Calu3 (cell line): ENCODE results near the gene EIF4G2. TPM values are rescaled to one million over a fixed set of nuclear protein-coding genes. Genes with fewer than 3 reads are reported as not detected.

Experiments
- BruUV-seq: library from RNA; stranded (reverse); fragments of 400-500 nt; replicated peaks from 2 replicates; lab custom pipeline; 2021; lab: Mats Ljungman, UMichigan
- CTCF ChIA-PET: fragments of 300-600 bp; sonication (Branson Sonifier 250); formaldehyde crosslinking; loops from one replicate; lab custom pipeline; 2022; ENCODE audit warnings: antibody characterized with exemption; lab: Charles Lee
- DNase-seq: peaks from one replicate; pipeline ENCODE4 v3.0.0; 2022
- H3K27ac Mint-ChIP-seq: one replicate; pipeline ENCODE4 v1.8.0; 2022; ENCODE audit warnings: mixed read lengths; ENCODE audit not compliant: unreplicated experiment
- H3K27me3 Mint-ChIP-seq: one replicate; pipeline ENCODE4 v1.8.0; 2022; ENCODE audit warnings: mixed read lengths; ENCODE audit not compliant: unreplicated experiment
- H3K36me3 Mint-ChIP-seq: one replicate; pipeline ENCODE4 v1.8.0; 2022; ENCODE audit warnings: mild to moderate bottlenecking, moderate library complexity, mixed read lengths; ENCODE audit not compliant: insufficient read depth, unreplicated experiment
- H3K4me1 Mint-ChIP-seq: one replicate; pipeline ENCODE4 v1.8.0; 2022; ENCODE audit warnings: mild to moderate bottlenecking, low read depth, mixed read lengths; ENCODE audit not compliant: unreplicated experiment
- H3K4me3 Mint-ChIP-seq: one replicate; pipeline ENCODE4 v1.8.0; 2022; ENCODE audit warnings: mild to moderate bottlenecking, low read depth, moderate library complexity, mixed read lengths; ENCODE audit not compliant: unreplicated experiment
- H3K9me3 Mint-ChIP-seq: one replicate; pipeline ENCODE4 v1.8.0; 2022; ENCODE audit warnings: low read depth, mixed read lengths; ENCODE audit not compliant: unreplicated experiment
- CTCF ChIP-seq: fragments of 200-600 bp; IDR thresholded peaks from one replicate; pipeline ENCODE4 v1.8.0; 2022; ENCODE audit warnings: antibody characterized with exemption; ENCODE audit not compliant: unreplicated experiment
- intact Hi-C: fragments of 100-400 bp; cut with micrococcal nuclease; formaldehyde crosslinking; loops from one replicate; pipeline ENCODE4 v1.10.0; 2022; ENCODE audit not compliant: unreplicated experiment
- total RNA-seq: library from RNA; stranded (reverse); gene quantifications from 2 replicates; pipeline ENCODE4 v1.2.3, GENCODE V29; 2022

EIF4G2 gene
- total RNA-seq, 1 experiment from 2014 or later: 772 TPM

GRCh38 chr11:10786451-10786850 is 22.3 kb downstream of the EIF4G2 start:
- Mint-ChIP-seq H3K4me1 (no peaks in the 10 kb centered on the region), H3K4me3 (no peak overlapping the region), H3K9me3 (no peaks in the 10 kb centered on the region), H3K27ac (no peak overlapping the region), H3K36me3 (no peaks in the 10 kb centered on the region), H3K27me3 (peaks cover 19% of the 10 kb centered on the region)
- no TSS peak for BruUV-seq
- DNase-seq: no peak
- TF ChIP-seq CTCF: no peak
- intact Hi-C loops: no loop called here
- CTCF ChIA-PET: interaction anchor here (0.6 kb wide), 1 partner anchor 71 kb away, joined by 3 read pairs; the partner anchor contains the start of gene ZBED5

- H3K4me1 Mint-ChIP-seq: no peaks in the 10 kb centered on the region
- no peaks in the 10 kb centered on the region for H3K9me3 Mint-ChIP-seq
- H3K27me3 Mint-ChIP-seq: peaks cover 19% of the 10 kb centered on the region
- peaks cover 1% of the 10 kb centered on the region for H3K36me3 Mint-ChIP-seq
- H3K27ac Mint-ChIP-seq: no peak overlapping the region
- DNase-seq: no peak
- no TSS peak for BruUV-seq
- H3K4me3 Mint-ChIP-seq: no peak overlapping the region
- no peak for TF ChIP-seq CTCF
- intact Hi-C loops: no loop called here
- CTCF ChIA-PET: interaction anchor here (1.5 kb wide), 1 partner anchor 8 kb away, joined by 3 read pairs; no protein-coding TSS in a partner anchor
Observed at GRCh38 chr11:10785146-10785474, 23.6 kb downstream of the EIF4G2 start.

- BruUV-seq: no TSS peak
- Mint-ChIP-seq H3K4me1 (no peaks in the 10 kb centered on the region), H3K27me3 (peaks cover 19% of the 10 kb centered on the region), H3K27ac (no peak overlapping the region), H3K36me3 (peaks cover 7% of the 10 kb centered on the region), H3K9me3 (no peaks in the 10 kb centered on the region), H3K4me3 (no peak overlapping the region)
- CTCF ChIA-PET: interaction anchor here (1.5 kb wide), 1 partner anchor 8 kb away, joined by 3 read pairs; no protein-coding TSS in a partner anchor
- DNase-seq: no peak
- intact Hi-C loops: no loop called here
- TF ChIP-seq CTCF: no peak
Observed at GRCh38 chr11:10784232-10785145, 24.2 kb downstream of the EIF4G2 start.

GRCh38 chr11:10780040-10780439 is 28.7 kb downstream of the EIF4G2 start:
- no TSS peak for BruUV-seq
- H3K27me3 Mint-ChIP-seq: peaks cover 5% of the 10 kb centered on the region
- no peak for TF ChIP-seq CTCF
- no peak overlapping the region for H3K27ac Mint-ChIP-seq
- CTCF ChIA-PET: no interaction called here
- H3K4me3 Mint-ChIP-seq: no peak overlapping the region
- H3K9me3 Mint-ChIP-seq: no peaks in the 10 kb centered on the region
- no peak for DNase-seq
- intact Hi-C loops: no loop called here
- H3K36me3 Mint-ChIP-seq: peaks cover 14% of the 10 kb centered on the region
- no peaks in the 10 kb centered on the region for H3K4me1 Mint-ChIP-seq
